Activated T-helper 9 cell treated with anti-CD3 and anti-CD28 coated beads, Interleukin-2, amount 50 U/mL, for 16 hours (primary cell): ENCODE results near the gene TMEM176A.

Source experiments
- DNase-seq: peaks from one replicate; pipeline ENCODE4 v3.0.0-alpha.2; 2020; ENCODE audit warnings: low read depth

The TMEM176A gene

GRCh38 chr7:150820148-150820547 is 19.6 kb downstream of the TMEM176A start:
- no peak for DNase-seq

GRCh38 chr7:150820578-150821198 is 20.1 kb downstream of the TMEM176A start:
- DNase-seq, result no peak

GRCh38 chr7:150823043-150823442 is 22.5 kb downstream of the TMEM176A start:
- no peak for DNase-seq

GRCh38 chr7:150823484-150824126 is 23.0 kb downstream of the TMEM176A start:
- no peak for DNase-seq

GRCh38 chr7:150824379-150825177 is 24.0 kb downstream of the TMEM176A start:
- no peak for DNase-seq

- no peak for DNase-seq
Measured at GRCh38 chr7:150826061-150826849, 25.7 kb downstream of the TMEM176A start.

- DNase-seq, result no peak
Measured at GRCh38 chr7:150828384-150828783, 27.8 kb downstream of the TMEM176A start.

- DNase-seq, result no peak
Measured at GRCh38 chr7:150829426-150829825, 28.9 kb downstream of the TMEM176A start.

- no peak for DNase-seq
Measured at GRCh38 chr7:150830937-150831336, 30.4 kb downstream of the TMEM176A start.

- no peak for DNase-seq
Measured at GRCh38 chr7:150831851-150832250, 31.3 kb downstream of the TMEM176A start.

GRCh38 chr7:150835019-150835418 is 34.5 kb downstream of the TMEM176A start:
- DNase-seq, result no peak

- DNase-seq, result no peak
Measured at GRCh38 chr7:150835702-150836280, 35.2 kb downstream of the TMEM176A start.

GRCh38 chr7:150838965-150839650 is 38.5 kb downstream of the TMEM176A start:
- DNase-seq, result no peak

GRCh38 chr7:150842018-150842417 is 41.4 kb downstream of the TMEM176A start:
- no peak for DNase-seq

- DNase-seq, result no peak
Measured at GRCh38 chr7:150842716-150843115, 42.1 kb downstream of the TMEM176A start.

- DNase-seq, result no peak
Measured at GRCh38 chr7:150845421-150845861, 44.9 kb downstream of the TMEM176A start.

GRCh38 chr7:150846291-150847115 is 45.9 kb downstream of the TMEM176A start:
- no peak for DNase-seq

- no peak for DNase-seq
Measured at GRCh38 chr7:150847536-150847935, 47.0 kb downstream of the TMEM176A start.

GRCh38 chr7:150848111-150848510 is 47.5 kb downstream of the TMEM176A start:
- no peak for DNase-seq

GRCh38 chr7:150848561-150849115 is 48.1 kb downstream of the TMEM176A start:
- no peak for DNase-seq
